Coronary artery (tissue), 2 donors: ENCODE measurements around the gene NEK9.

ENCODE experiments used
- DNase-seq: peaks from one replicate; pipeline ENCODE4 v3.0.0-alpha.2; 2017; ENCODE audit warnings: low spot score
- H3K27ac ChIP-seq, 2 donors: fragments of 200-600 bp; sonication (generic); one replicate each; pipeline ENCODE4 v1.5.1; 2016 to 2019
- H3K4me3 ChIP-seq: fragments of 200-600 bp; sonication (generic); 2 replicates; pipeline ENCODE4 v1.5.1; 2016; ENCODE audit warnings: mild to moderate bottlenecking, moderate library complexity
- CTCF ChIP-seq: fragments of 200-600 bp; sonication (generic); IDR thresholded peaks from one replicate; pipeline ENCODE4 v1.5.1; 2019; ENCODE audit warnings: antibody characterized with exemption

Gene NEK9

GRCh38 chr14:75126679-75127473 lies at the start of gene NEK9:
Gene NEK9, minus strand, starts transcription at chr14:75127048. Its CDS starts 127 bp downstream, at chr14:75126921.
- DNase-seq = peak; percentile 94
- H3K27ac ChIP-seq = peak within 1 kb of the TSS; percentile 95 to 98
- no peak for TF ChIP-seq CTCF
- peak within 1 kb of the TSS; percentile 89 for H3K4me3 ChIP-seq

- Histone ChIP-seq H3K4me3 (peak within 1 kb of the TSS; percentile 94), H3K27ac (peak within 1 kb of the TSS; percentile 83 to 99)
- no peak for TF ChIP-seq CTCF
- DNase-seq = peak; percentile 92
Measured at GRCh38 chr14:75176142-75176820, 49.4 kb upstream of the NEK9 start, which contains the start of gene TMED10. Gene TMED10, minus strand, starts transcription at chr14:75176612. Its CDS starts 33 bp downstream, at chr14:75176579.

GRCh38 chr14:75175677-75176141 lies 48.9 kb upstream of the NEK9 start:
- TF ChIP-seq CTCF = no peak
- no peak for DNase-seq
- Histone ChIP-seq H3K4me3 (peak overlapping the region; percentile 94), H3K27ac (peak overlapping the region; percentile 83 to 99)

GRCh38 chr14:75174066-75174465 lies 47.2 kb upstream of the NEK9 start:
- peak overlapping the region; percentile 16 to 39 for H3K27ac ChIP-seq
- H3K4me3 ChIP-seq = peak overlapping the region; percentile 94
- DNase-seq = no peak
- no peak for TF ChIP-seq CTCF

GRCh38 chr14:75170772-75171171 lies 43.9 kb upstream of the NEK9 start:
- no peak for TF ChIP-seq CTCF
- no peak overlapping the region for H3K4me3 ChIP-seq
- DNase-seq = no peak
- no peak overlapping the region for H3K27ac ChIP-seq

- Histone ChIP-seq H3K4me3 (no peak overlapping the region), H3K27ac (no peak overlapping the region)
- TF ChIP-seq CTCF = no peak
- no peak for DNase-seq
Measured at GRCh38 chr14:75168586-75169335, 41.9 kb upstream of the NEK9 start.
